Airway epithelial cell (primary cell): ENCODE measurements around the gene CDK16. TPM values are rescaled to one million over a fixed set of nuclear protein-coding genes. Genes with fewer than 3 reads are reported as not detected.

ENCODE experiments used
- total RNA-seq: library from RNA; depleted of rRNA; stranded (reverse); fragments of >200 nt; gene quantifications from 2 replicates; pipeline ENCODE4 v1.2.3, GENCODE V29; 2015

CDK16 gene
- 137 and 190 TPM in 2 replicates for total RNA-seq

GRCh38 chrX:47218280-47218919, at the start of gene CDK16:
Gene CDK16, plus strand, starts transcription at chrX:47218681. Its CDS starts 4,877 bp downstream, at chrX:47223558.

GRCh38 chrX:47193475-47194193, 24.8 kb upstream of the CDK16 start, which contains the start of gene UBA1:
Gene UBA1, plus strand, starts transcription at chrX:47193829. Its CDS starts 4,974 bp downstream, at chrX:47198803.

GRCh38 chrX:47232803-47233332, 14.4 kb downstream of the CDK16 start, which contains the start of gene USP11:
Gene USP11, plus strand, starts transcription at chrX:47233009. Its CDS starts 35 bp downstream, at chrX:47233044.

Other genes with a start within 250 kb of the CDK16 start
- gene RGN, start 140.2 kb upstream of the CDK16 start, total RNA-seq: not detected in 2 replicates
- gene NDUFB11, start 74.0 kb upstream of the CDK16 start, total RNA-seq: 85.0 and 96.4 TPM in 2 replicates
- gene RBM10, start 73.5 kb upstream of the CDK16 start, total RNA-seq: 33.4 and 41.7 TPM in 2 replicates
- 217 and 276 TPM in 2 replicates for gene UBA1, start 24.9 kb upstream of the CDK16 start, total RNA-seq
- 12.9 and 14.6 TPM in 2 replicates for gene USP11, start 14.3 kb downstream of the CDK16 start, total RNA-seq
- gene ZNF157, start 151.9 kb downstream of the CDK16 start, total RNA-seq: 0.14 TPM in 2 replicates